GM12878 (cell line): ENCODE results near the gene HDAC8. TPM values are rescaled to one million over a fixed set of nuclear protein-coding genes. Genes with fewer than 3 reads are reported as not detected.

Experiments used
- ATAC-seq: fragments of 200-7000 bp; cut with Tn5 transposase; 3 replicates; pipeline ENCODE4 v1.9.1; 2020; ENCODE audit warnings: mild to moderate bottlenecking, moderate library complexity
- BruUV-seq: library from RNA; stranded (reverse); fragments of 400-500 nt; replicated peaks from 2 replicates; lab custom pipeline; 2021; lab: Mats Ljungman, UMichigan
- CTCF ChIA-PET: fragments of 300-600 bp; sonication (Branson Sonifier 250); formaldehyde crosslinking; extraction: SDS; loops from one replicate; lab custom pipeline; 2021; ENCODE audit warnings: inconsistent platforms; lab: Yijun Ruan, JAX
- POLR2A ChIA-PET: fragments of 350-600 bp; formaldehyde crosslinking; extraction: SDS; loops from one replicate; lab custom pipeline; 2021; ENCODE audit warnings: inconsistent platforms; lab: Charles Lee
- RAD21 ChIA-PET: fragments of 300-600 bp; sonication (Branson Sonifier 250); formaldehyde crosslinking; loops from one replicate; lab custom pipeline; 2023; ENCODE audit warnings: antibody characterized with exemption; ENCODE audit not compliant: unreplicated experiment; lab: Charles Lee
- SMC1A ChIA-PET: fragments of 300-600 bp; sonication (Branson Sonifier 250); formaldehyde crosslinking; loops from one replicate; lab custom pipeline; 2023; ENCODE audit not compliant: unreplicated experiment, uncharacterized antibody; lab: Charles Lee
- DNase-seq: peaks from one replicate; pipeline ENCODE4 v3.0.0-alpha.2; 2011; ENCODE audit warnings: low read depth, low spot score
- FAIRE-seq: peaks from 3 replicates; lab custom pipeline; 2011; peaks lifted over from hg19 to GRCh38; lab: Jason Lieb, UNC
- H2AFZ ChIP-seq: 2 replicates; pipeline ENCODE4 v1.6.0; 2011; ENCODE audit warnings: low read depth, low read length, control low read depth; ENCODE audit not compliant: control insufficient read depth
- H3K27ac ChIP-seq: 2 replicates; pipeline ENCODE4 v1.5.1; 2011; ENCODE audit warnings: control low read depth; ENCODE audit not compliant: control insufficient read depth, insufficient read depth
- H3K27me3 ChIP-seq, 2 experiments: replicated peaks in 1 of 2; 2 replicates each; pipeline versions ENCODE4 v1.6.0 to v1.6.1; 2011; ENCODE audit warnings: low read length in 1 of 2; ENCODE audit not compliant: control insufficient read depth in 2 of 2, insufficient read depth in 2 of 2
- H3K36me3 ChIP-seq, 2 experiments: 2 replicates each; pipeline ENCODE4 v1.5.1; 2011; ENCODE audit warnings: low read length in 1 of 2; ENCODE audit not compliant: control insufficient read depth in 2 of 2, insufficient read depth in 2 of 2
- H3K4me1 ChIP-seq: 2 replicates; pipeline ENCODE4 v1.6.1; 2011; ENCODE audit warnings: mild to moderate bottlenecking, low read length, moderate library complexity, mixed read lengths; ENCODE audit not compliant: control insufficient read depth, insufficient read depth
- H3K4me2 ChIP-seq: 2 replicates; pipeline ENCODE4 v1.6.0; 2011; ENCODE audit warnings: control low read depth; ENCODE audit not compliant: control insufficient read depth, insufficient read depth
- H3K4me3 ChIP-seq: fragments of 200-600 bp; sonication (generic); 2 replicates; pipeline ENCODE4 v1.5.1; 2016
- H3K79me2 ChIP-seq: 2 replicates; pipeline ENCODE4 v1.6.0; 2011; ENCODE audit warnings: low read length; ENCODE audit not compliant: control insufficient read depth, insufficient read depth
- H3K9ac ChIP-seq: 2 replicates; pipeline ENCODE4 v1.8.0; 2011; ENCODE audit warnings: low read length, control low read depth, mixed read lengths; ENCODE audit not compliant: control insufficient read depth, insufficient read depth
- H3K9me3 ChIP-seq: replicated peaks from 3 replicates; pipeline ENCODE4 v1.5.1; 2011; ENCODE audit warnings: mild to moderate bottlenecking, low read length; ENCODE audit not compliant: control insufficient read depth, insufficient read depth
- H4K20me1 ChIP-seq: 2 replicates; pipeline ENCODE4 v1.6.0; 2011; ENCODE audit not compliant: control insufficient read depth, insufficient read depth
- ATF3 ChIP-seq: IDR thresholded peaks from 2 replicates; pipeline ENCODE4 v1.6.1; 2011; ENCODE audit warnings: low read depth, mild to moderate bottlenecking, low read length, moderate library complexity, borderline replicate concordance; ENCODE audit errors: extremely low read depth
- BRCA1 ChIP-seq: IDR thresholded peaks from 2 replicates; pipeline ENCODE4 v1.6.1; 2011; ENCODE audit warnings: low read depth, low read length, improper control_type of control experiment
- CBX5 ChIP-seq: sonication (generic); IDR thresholded peaks from 2 replicates; pipeline ENCODE4 v1.6.1; 2016; ENCODE audit warnings: low read depth, moderate library complexity, mild to moderate bottlenecking, inconsistent platforms
- CEBPB ChIP-seq, 2 experiments: fragments of 150-350 bp in 1 of 2; IDR thresholded peaks; 2 replicates each; pipeline ENCODE4 v1.6.1; 2012 to 2014; ENCODE audit warnings: low read depth in 2 of 2, low read length in 2 of 2, borderline replicate concordance in 1 of 2, inconsistent platforms in 1 of 2
- CHD4 ChIP-seq: fragments of 200-600 bp; sonication (generic); IDR thresholded peaks from 2 replicates; pipeline ENCODE4 v1.6.1; 2016; ENCODE audit warnings: mild to moderate bottlenecking
- E2F4 ChIP-seq: IDR thresholded peaks from 2 replicates; pipeline ENCODE4 v1.6.1; 2012; ENCODE audit warnings: low read depth, low read length, improper control_type of control experiment
- FOXM1 ChIP-seq: IDR thresholded peaks from 2 replicates; pipeline ENCODE4 v1.6.1; 2012; ENCODE audit warnings: low read depth, mild to moderate bottlenecking, inconsistent platforms, low read length, moderate library complexity
- HDAC2 ChIP-seq: fragments of 200-600 bp; sonication (generic); IDR thresholded peaks from 2 replicates; pipeline ENCODE4 v1.6.1; 2017
- JUND ChIP-seq: IDR thresholded peaks from 2 replicates; pipeline ENCODE4 v1.6.1; 2012; ENCODE audit warnings: low read depth, mild to moderate bottlenecking, low read length, improper control_type of control experiment, moderate library complexity
- MTA2 ChIP-seq: fragments of 450-650 bp; IDR thresholded peaks from 2 replicates; pipeline ENCODE4 v1.6.1; 2016; ENCODE audit warnings: low read depth, mild to moderate bottlenecking, moderate library complexity
- MYB ChIP-seq: fragments of 150-350 bp; IDR thresholded peaks from 2 replicates; pipeline ENCODE4 v1.6.1; 2014; ENCODE audit warnings: mild to moderate bottlenecking, low read depth, low read length, borderline replicate concordance
- NR2C2 ChIP-seq: IDR thresholded peaks from 2 replicates; pipeline ENCODE4 v1.6.1; 2011; ENCODE audit warnings: borderline replicate concordance, low read depth; ENCODE audit not compliant: control insufficient read depth, insufficient read length
- NRF1 ChIP-seq: conservative IDR thresholded peaks from 2 replicates; pipeline ENCODE4 v1.6.1; 2011; ENCODE audit warnings: mild to moderate bottlenecking, low read depth, low read length, improper control_type of control experiment
- SREBF2 ChIP-seq: IDR thresholded peaks from 2 replicates; pipeline ENCODE4 v1.6.1; 2012; ENCODE audit warnings: mild to moderate bottlenecking, low read length
- ZNF24 ChIP-seq: fragments of 450-650 bp; IDR thresholded peaks from 2 replicates; pipeline ENCODE4 v1.6.1; 2017; ENCODE audit warnings: antibody characterized with exemption, mild to moderate bottlenecking
- ZNF622 ChIP-seq: fragments of 450-650 bp; IDR thresholded peaks from 2 replicates; pipeline ENCODE4 v1.6.1; 2017; ENCODE audit warnings: mild to moderate bottlenecking, inconsistent platforms
- WGBS: methylation state at CpG from one replicate; pipeline ENCODE4 v1.1.6; 2016; ENCODE audit warnings: low lambda C conversion rate; ENCODE audit not compliant: insufficient replicate concordance, insufficient coverage; ENCODE audit errors: missing lambda C conversion rate; 5-methylcytosine and 5-hydroxymethylcytosine counted together
- in situ Hi-C: fragments of 300-500 bp; cut with MboI; formaldehyde crosslinking; loops from 9 replicates; pipeline ENCODE4 v1.14.3; 2018; ENCODE audit warnings: mixed read lengths
- intact Hi-C: fragments of 100-400 bp; cut with micrococcal nuclease; formaldehyde crosslinking; loops from one replicate; pipeline ENCODE4 v1.14.2; 2022; ENCODE audit not compliant: unreplicated experiment
- polyA plus RNA-seq, 11 experiments: library from polyadenylated mRNA; depleted of rRNA in 4 of 11; unstranded in 6 of 11; stranded (reverse) in 5 of 11; fragments of >200 nt; fragmentation: Nextera tagmentation in 4 of 11; fragmentation: Illumina TruSeq in 1 of 11; extraction: Ambion mirVana in 4 of 11; extraction: Trizol in 1 of 11; gene quantifications; 1 replicate in 1 of 11; 2 replicates in 10 of 11; pipeline versions ENCODE4 v1.2.1 to v1.2.3, GENCODE V29; 2011 to 2016; ENCODE audit warnings: inconsistent platforms in 2 of 11, missing spikeins in 2 of 11, low read depth in 1 of 11
- total RNA-seq, 4 experiments: library from RNA; depleted of rRNA in 3 of 4; stranded (reverse); fragments of >200 nt in 3 of 4; fragmentation: Illumina TruSeq in 1 of 4; extraction: Trizol in 1 of 4; gene quantifications; 2 replicates each; pipeline versions ENCODE4 v1.2.1 to v1.2.3, GENCODE V29; 2013 to 2021
- TF ChIP-seq, protein P1 (sequence below): IDR thresholded peaks from 2 replicates; pipeline ENCODE4 v1.6.1; 2012; ENCODE audit warnings: low read length, inconsistent platforms
- TF ChIP-seq, protein P2 (sequence below): fragments of 450-650 bp; IDR thresholded peaks from 2 replicates; pipeline ENCODE4 v1.6.1; 2017; ENCODE audit warnings: antibody characterized with exemption, mild to moderate bottlenecking, moderate library complexity

HDAC8 gene
- total and polyA plus RNA-seq, 10 of the 15 experiments (the other 5 are each of a cell fraction or from before 2014, with no cell fraction given) = 18.1 to 34.7 (median 29.1) TPM

GRCh38 chrX:72392816-72393800, 179.5 kb downstream of the HDAC8 start:
- CTCF ChIA-PET = no interaction called here
- no peaks in the 10 kb centered on the region for H3K4me1 ChIP-seq
- in situ Hi-C loops (no loop called here), intact Hi-C loops (no loop called here)
- H3K27ac ChIP-seq = no peak overlapping the region
- no peaks in the 10 kb centered on the region for H3K27me3 ChIP-seq
- H3K36me3 ChIP-seq = no peaks in the 10 kb centered on the region
- no peak for FAIRE-seq
- ATAC-seq = no peak
- H4K20me1 ChIP-seq = no peaks in the 10 kb centered on the region
- SMC1A ChIA-PET = no interaction called here
- no peak overlapping the region for H3K9ac ChIP-seq
- no TSS peak for BruUV-seq
- no peaks in the 10 kb centered on the region for H3K9me3 ChIP-seq
- no peak overlapping the region for H2AFZ ChIP-seq
- WGBS = 59% methylated on average over 11 of the region's 11 CpGs
- H3K79me2 ChIP-seq = no peaks in the 10 kb centered on the region
- DNase-seq = no peak
- POLR2A ChIA-PET = no interaction called here
- RAD21 ChIA-PET = no interaction called here
- TF ChIP-seq NRF1 = no peak
- TF ChIP-seq, protein P1, sequence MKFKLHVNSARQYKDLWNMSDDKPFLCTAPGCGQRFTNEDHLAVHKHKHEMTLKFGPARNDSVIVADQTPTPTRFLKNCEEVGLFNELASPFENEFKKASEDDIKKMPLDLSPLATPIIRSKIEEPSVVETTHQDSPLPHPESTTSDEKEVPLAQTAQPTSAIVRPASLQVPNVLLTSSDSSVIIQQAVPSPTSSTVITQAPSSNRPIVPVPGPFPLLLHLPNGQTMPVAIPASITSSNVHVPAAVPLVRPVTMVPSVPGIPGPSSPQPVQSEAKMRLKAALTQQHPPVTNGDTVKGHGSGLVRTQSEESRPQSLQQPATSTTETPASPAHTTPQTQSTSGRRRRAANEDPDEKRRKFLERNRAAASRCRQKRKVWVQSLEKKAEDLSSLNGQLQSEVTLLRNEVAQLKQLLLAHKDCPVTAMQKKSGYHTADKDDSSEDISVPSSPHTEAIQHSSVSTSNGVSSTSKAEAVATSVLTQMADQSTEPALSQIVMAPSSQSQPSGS = no peak
- no peak for TF ChIP-seq FOXM1
- no peak for TF ChIP-seq HDAC2
- TF ChIP-seq, protein P2, sequence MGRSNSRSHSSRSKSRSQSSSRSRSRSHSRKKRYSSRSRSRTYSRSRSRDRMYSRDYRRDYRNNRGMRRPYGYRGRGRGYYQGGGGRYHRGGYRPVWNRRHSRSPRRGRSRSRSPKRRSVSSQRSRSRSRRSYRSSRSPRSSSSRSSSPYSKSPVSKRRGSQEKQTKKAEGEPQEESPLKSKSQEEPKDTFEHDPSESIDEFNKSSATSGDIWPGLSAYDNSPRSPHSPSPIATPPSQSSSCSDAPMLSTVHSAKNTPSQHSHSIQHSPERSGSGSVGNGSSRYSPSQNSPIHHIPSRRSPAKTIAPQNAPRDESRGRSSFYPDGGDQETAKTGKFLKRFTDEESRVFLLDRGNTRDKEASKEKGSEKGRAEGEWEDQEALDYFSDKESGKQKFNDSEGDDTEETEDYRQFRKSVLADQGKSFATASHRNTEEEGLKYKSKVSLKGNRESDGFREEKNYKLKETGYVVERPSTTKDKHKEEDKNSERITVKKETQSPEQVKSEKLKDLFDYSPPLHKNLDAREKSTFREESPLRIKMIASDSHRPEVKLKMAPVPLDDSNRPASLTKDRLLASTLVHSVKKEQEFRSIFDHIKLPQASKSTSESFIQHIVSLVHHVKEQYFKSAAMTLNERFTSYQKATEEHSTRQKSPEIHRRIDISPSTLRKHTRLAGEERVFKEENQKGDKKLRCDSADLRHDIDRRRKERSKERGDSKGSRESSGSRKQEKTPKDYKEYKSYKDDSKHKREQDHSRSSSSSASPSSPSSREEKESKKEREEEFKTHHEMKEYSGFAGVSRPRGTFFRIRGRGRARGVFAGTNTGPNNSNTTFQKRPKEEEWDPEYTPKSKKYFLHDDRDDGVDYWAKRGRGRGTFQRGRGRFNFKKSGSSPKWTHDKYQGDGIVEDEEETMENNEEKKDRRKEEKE = no peak
- no peak for TF ChIP-seq ATF3
- no peak for TF ChIP-seq JUND
- TF ChIP-seq MYB = no peak
- no peak for TF ChIP-seq E2F4
- TF ChIP-seq CHD4 = no peak
- no peak for TF ChIP-seq NR2C2
- no peak for TF ChIP-seq ZNF622
- TF ChIP-seq CEBPB (IDR thresholded peaks at IDR 0.05; ENCODE audit: borderline replicate concordance in 1 of 2, low read depth in 2 of 2, low read length in 2 of 2) = no peak
- no peak for TF ChIP-seq SREBF2
- no peak for TF ChIP-seq ZNF24
- TF ChIP-seq BRCA1 = no peak
- no peak for TF ChIP-seq MTA2
- no peak for TF ChIP-seq CBX5
- H3K4me3 ChIP-seq = no peak overlapping the region
- H3K4me2 ChIP-seq = no peak overlapping the region
